Measurements from ENCODE around the gene TSPY10.
"Not testable (repeated sequence)": the region's sequence is repeated elsewhere in the genome, so short reads cannot be mapped to it uniquely, and the experiment has no call there.

Gene TSPY10, protein sequence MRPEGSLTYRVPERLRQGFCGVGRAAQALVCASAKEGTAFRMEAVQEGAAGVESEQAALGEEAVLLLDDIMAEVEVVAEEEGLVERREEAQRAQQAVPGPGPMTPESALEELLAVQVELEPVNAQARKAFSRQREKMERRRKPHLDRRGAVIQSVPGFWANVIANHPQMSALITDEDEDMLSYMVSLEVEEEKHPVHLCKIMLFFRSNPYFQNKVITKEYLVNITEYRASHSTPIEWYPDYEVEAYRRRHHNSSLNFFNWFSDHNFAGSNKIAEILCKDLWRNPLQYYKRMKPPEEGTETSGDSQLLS
- 0 to 0.04 (median 0) reads per million in 3 experiments for total RNA-seq

GRCh38 chrY:9527580-9527979 is at the start of gene TSPY10:
Gene TSPY10, plus strand, starts transcription at chrY:9527880. Its CDS starts 46 bp downstream, at chrY:9527926.
- not testable (repeated sequence) for DNase-seq

DNA sequence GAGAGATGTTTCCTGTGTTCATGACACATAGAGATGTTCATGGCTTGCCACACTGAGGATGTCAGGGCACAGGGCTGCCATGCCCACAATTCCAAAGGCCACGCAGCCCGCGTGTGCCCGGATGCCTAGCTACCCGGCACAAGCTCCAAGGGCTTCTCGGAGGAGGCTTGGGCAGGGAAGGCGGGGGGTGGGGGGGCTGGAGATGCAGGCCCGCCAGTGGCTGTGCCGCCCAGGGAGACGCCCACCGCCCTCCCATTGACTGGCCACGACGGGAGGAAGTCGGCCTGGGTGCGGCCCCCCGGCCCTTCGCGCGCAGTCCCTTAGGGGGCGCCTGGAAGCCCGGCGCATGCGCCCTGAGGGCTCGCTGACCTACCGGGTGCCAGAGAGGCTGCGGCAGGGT is 40.7 kb upstream of the TSPY10 start, which contains the start of gene TSPY9:
TSS of gene TSPY9 (plus strand) at position 301 of the 400 bp plus-strand sequence. CDS start at position 347, 46 bp downstream.
- DNase-seq, result not testable (repeated sequence)

DNA sequence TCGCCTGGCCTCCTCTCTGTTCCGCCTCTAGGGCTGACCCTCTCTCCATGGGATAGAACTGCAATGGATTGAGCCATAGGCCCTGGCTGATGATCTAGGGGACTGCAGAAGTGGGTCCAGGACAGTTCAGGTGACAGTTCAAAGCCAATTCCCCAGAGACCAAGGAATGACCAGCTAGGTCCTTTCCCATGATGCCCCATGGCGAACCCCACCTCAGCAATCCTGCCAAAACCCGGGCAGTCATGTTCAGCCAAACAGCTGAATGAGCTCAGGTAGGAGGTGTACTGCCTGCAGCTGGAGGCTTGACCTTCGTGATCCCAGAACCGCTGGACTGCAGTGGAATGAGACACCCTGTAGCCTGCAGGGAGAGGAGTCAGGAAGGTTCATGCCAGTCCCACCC is 23.3 kb upstream of the TSPY10 start:
- not testable (repeated sequence) for DNase-seq

DNA sequence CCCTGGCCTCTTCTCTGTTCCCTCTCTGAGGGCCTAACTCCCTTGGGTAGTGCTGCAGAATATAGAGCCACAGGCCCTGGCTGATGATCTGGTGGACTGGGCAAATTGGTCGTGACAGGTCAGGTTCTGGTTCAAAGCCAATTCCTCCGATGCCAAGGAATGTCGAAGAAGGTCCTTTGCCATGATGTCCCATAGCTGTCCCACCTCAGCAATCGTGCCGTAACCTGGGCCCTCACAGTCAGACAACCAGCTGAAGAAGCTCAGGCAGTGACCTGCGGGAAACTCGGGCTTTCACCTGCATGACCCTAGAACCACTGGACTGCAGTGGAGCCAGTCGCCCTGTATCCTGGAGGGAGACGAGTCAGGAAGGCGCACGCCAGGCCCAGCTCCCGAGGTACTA is 11.4 kb upstream of the TSPY10 start:
- not testable (repeated sequence) for DNase-seq

Measured in central memory CD4-positive, alpha-beta T cell (primary cell).